Measurements from ENCODE around the gene DGKG.

GRCh38 chr3:186138272-186138981 is 223.6 kb downstream of the DGKG start:
- no peak for TF ChIP-seq CTCF (IDR thresholded peaks at IDR 0.05)
- TF ChIP-seq POLR2A (IDR thresholded peaks at IDR 0.05), result no peak

All from testis (tissue), 2 donors.